Prostate gland (tissue), 2 donors: ENCODE measurements around the gene CACNA1D. TPM values are rescaled to one million over a fixed set of nuclear protein-coding genes. Genes with fewer than 3 reads are reported as not detected.

Experiments
- DNase-seq: peaks from one replicate; pipeline ENCODE4 v3.0.0-alpha.2; 2019; ENCODE audit warnings: low spot score
- H3K27ac ChIP-seq, 2 donors: fragments of 200-600 bp; sonication (generic); 2 replicates each; pipeline ENCODE4 v1.5.1; 2017 to 2019
- H3K27me3 ChIP-seq: fragments of 200-600 bp; sonication (generic); replicated peaks from 2 replicates; pipeline ENCODE4 v1.5.1; 2019; ENCODE audit not compliant: insufficient read depth
- H3K36me3 ChIP-seq, 2 donors: fragments of 200-600 bp; sonication (generic); 1 replicate in 1 of 2; 2 replicates in 1 of 2; pipeline versions ENCODE4 v1.5.1 to v1.8.1; 2017 to 2019
- H3K4me1 ChIP-seq: fragments of 200-600 bp; sonication (generic); replicated peaks from 2 replicates; pipeline ENCODE4 v1.5.1; 2019
- H3K4me3 ChIP-seq, 2 donors: fragments of 200-600 bp; sonication (generic); 2 replicates each; pipeline ENCODE4 v1.5.1; 2017 to 2019
- H3K9me3 ChIP-seq: fragments of 200-600 bp; sonication (generic); 2 replicates; pipeline ENCODE4 v1.5.1; 2017
- POLR2A ChIP-seq: fragments of 450-650 bp; IDR thresholded peaks from one replicate; pipeline ENCODE4 v1.6.1; 2016; ENCODE audit warnings: antibody characterized with exemption, mild to moderate bottlenecking
- POLR2AphosphoS5 ChIP-seq: sonication (generic); formaldehyde crosslinking; IDR thresholded peaks from one replicate; pipeline ENCODE4 v1.6.1; 2017; ENCODE audit warnings: antibody characterized with exemption
- WGBS: methylation state at CpG from one replicate; pipeline ENCODE4 v1.1.5; 2018; 5-methylcytosine and 5-hydroxymethylcytosine counted together
- intact Hi-C: fragments of 100-400 bp; cut with DNase I; formaldehyde crosslinking; loops from one replicate; pipeline ENCODE4 v1.14.2; 2022
- total RNA-seq, 2 donors: library from RNA; depleted of rRNA; stranded (reverse); fragments of >200 nt; gene quantifications; one replicate each; pipeline ENCODE4 v1.1.0, GENCODE V29; 2016
- TF ChIP-seq, protein P1 (sequence below), 4 experiments: fragments of 200-600 bp in 2 of 4; fragments of 450-650 bp in 2 of 4; sonication (generic) in 2 of 4; IDR thresholded peaks; 1 replicate in 3 of 4; 2 replicates in 1 of 4; pipeline ENCODE4 v1.5.1; 2016 to 2019; ENCODE audit warnings: antibody characterized with exemption in 4 of 4, mild to moderate bottlenecking in 2 of 4, moderate library complexity in 2 of 4

The CACNA1D gene
- total RNA-seq, 2 donors from 2014 or later, result 15.5 to 45.1 TPM

- Histone ChIP-seq H3K4me3 (no peak overlapping the region), H3K4me1 (no peaks in the 10 kb centered on the region), H3K27me3 (no peaks in the 10 kb centered on the region), H3K9me3 (no peaks in the 10 kb centered on the region), H3K27ac (no peak overlapping the region), H3K36me3 (no peaks in the 10 kb centered on the region)
- no peak for DNase-seq
- 81% methylated on average over 7 of the region's 7 CpGs for WGBS
- no peak for TF ChIP-seq POLR2AphosphoS5
- TF ChIP-seq, protein P1, sequence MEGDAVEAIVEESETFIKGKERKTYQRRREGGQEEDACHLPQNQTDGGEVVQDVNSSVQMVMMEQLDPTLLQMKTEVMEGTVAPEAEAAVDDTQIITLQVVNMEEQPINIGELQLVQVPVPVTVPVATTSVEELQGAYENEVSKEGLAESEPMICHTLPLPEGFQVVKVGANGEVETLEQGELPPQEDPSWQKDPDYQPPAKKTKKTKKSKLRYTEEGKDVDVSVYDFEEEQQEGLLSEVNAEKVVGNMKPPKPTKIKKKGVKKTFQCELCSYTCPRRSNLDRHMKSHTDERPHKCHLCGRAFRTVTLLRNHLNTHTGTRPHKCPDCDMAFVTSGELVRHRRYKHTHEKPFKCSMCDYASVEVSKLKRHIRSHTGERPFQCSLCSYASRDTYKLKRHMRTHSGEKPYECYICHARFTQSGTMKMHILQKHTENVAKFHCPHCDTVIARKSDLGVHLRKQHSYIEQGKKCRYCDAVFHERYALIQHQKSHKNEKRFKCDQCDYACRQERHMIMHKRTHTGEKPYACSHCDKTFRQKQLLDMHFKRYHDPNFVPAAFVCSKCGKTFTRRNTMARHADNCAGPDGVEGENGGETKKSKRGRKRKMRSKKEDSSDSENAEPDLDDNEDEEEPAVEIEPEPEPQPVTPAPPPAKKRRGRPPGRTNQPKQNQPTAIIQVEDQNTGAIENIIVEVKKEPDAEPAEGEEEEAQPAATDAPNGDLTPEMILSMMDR (IDR thresholded peaks at IDR 0.05), result no peak
- no peak for TF ChIP-seq POLR2A
- intact Hi-C loops, result no loop called here
Measured at GRCh38 chr3:53500165-53500777, 5.9 kb downstream of the CACNA1D start.

DNA sequence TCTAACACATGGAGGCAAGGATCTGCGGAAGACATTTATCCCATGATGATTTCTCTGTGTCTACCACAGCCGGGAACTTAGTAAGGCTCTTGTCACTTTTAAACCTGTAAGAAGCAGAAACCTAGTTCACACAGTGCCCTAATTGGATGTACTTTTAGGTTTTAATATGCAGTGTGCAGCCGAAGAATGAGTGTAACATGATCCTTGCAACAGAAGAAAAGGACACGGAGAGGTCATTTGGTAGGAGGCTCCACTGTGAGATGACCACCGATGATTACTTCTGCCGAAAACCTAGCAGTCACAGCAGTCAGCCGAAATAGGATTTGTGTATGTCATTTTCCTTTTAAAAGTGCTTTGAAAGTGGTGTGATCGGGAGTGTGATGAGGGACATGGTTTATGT lies 6.8 kb downstream of the CACNA1D start:
- no peaks in the 10 kb centered on the region for H3K36me3 ChIP-seq
- no peak for TF ChIP-seq POLR2A
- TF ChIP-seq POLR2AphosphoS5, result no peak
- TF ChIP-seq, protein P1 (IDR thresholded peaks at IDR 0.05), result no peak
- WGBS, result 59% methylated on average over 8 of the region's 8 CpGs
- no peaks in the 10 kb centered on the region for H3K27me3 ChIP-seq
- no peak overlapping the region for H3K27ac ChIP-seq
- DNase-seq, result no peak
- no peak overlapping the region for H3K4me3 ChIP-seq
- H3K4me1 ChIP-seq, result no peaks in the 10 kb centered on the region
- H3K9me3 ChIP-seq, result no peaks in the 10 kb centered on the region
- intact Hi-C loops, result no loop called here

DNA sequence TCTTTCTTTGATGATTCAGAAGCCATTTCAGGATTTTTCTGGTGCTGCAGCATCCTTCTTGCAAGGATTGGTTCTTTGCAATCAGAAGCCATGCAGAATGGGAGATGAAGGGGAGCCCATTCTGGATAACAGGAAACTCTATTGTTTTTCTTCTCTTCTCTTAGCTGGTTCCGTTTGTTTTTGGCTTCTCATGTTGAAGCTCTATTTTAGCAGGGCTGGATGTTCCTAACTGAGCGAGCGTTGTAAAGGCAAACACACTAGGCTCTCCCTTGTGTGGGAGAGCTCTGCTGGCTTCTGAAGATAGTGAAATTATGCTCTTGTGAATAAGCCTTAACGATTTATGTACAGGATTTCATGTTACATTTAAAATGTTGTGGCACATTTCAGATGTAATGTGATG lies 8.3 kb downstream of the CACNA1D start:
- Histone ChIP-seq H3K9me3 (no peaks in the 10 kb centered on the region), H3K4me3 (no peak overlapping the region), H3K36me3 (no peaks in the 10 kb centered on the region), H3K27ac (no peak overlapping the region), H3K4me1 (no peaks in the 10 kb centered on the region), H3K27me3 (no peaks in the 10 kb centered on the region)
- TF ChIP-seq POLR2AphosphoS5 (no peak), POLR2A (no peak)
- TF ChIP-seq, protein P1 (IDR thresholded peaks at IDR 0.05), result no peak
- DNase-seq, result no peak
- WGBS, result 48% methylated on average over 4 of the region's 4 CpGs
- intact Hi-C loops, result no loop called here

DNA sequence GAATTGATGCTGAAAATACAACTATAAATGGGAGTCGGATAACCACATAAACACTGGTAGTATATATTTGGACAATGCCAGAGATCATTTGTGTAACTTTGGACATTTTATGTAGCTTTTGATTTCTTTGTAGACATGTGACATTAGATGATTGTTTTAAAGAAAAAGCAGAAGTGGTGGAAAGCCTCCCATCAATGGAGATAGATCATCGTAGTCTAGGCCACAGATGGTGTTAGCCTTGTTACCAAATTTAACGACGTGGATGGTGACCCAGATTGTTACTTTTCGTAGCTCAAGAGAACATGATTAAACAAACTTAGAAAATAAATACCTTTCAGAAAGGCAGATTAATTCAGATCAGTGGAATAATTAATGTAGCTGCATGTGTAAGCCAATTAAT lies 8.8 kb downstream of the CACNA1D start:
- DNase-seq, result no peak
- intact Hi-C loops, result no loop called here
- Histone ChIP-seq H3K9me3 (no peaks in the 10 kb centered on the region), H3K36me3 (no peaks in the 10 kb centered on the region), H3K4me3 (no peak overlapping the region), H3K27me3 (no peaks in the 10 kb centered on the region), H3K27ac (no peak overlapping the region), H3K4me1 (no peaks in the 10 kb centered on the region)
- no peak for TF ChIP-seq POLR2AphosphoS5
- TF ChIP-seq POLR2A, result no peak
- TF ChIP-seq, protein P1 (IDR thresholded peaks at IDR 0.05), result no peak
- 78% methylated on average over 5 of the region's 5 CpGs for WGBS

DNA sequence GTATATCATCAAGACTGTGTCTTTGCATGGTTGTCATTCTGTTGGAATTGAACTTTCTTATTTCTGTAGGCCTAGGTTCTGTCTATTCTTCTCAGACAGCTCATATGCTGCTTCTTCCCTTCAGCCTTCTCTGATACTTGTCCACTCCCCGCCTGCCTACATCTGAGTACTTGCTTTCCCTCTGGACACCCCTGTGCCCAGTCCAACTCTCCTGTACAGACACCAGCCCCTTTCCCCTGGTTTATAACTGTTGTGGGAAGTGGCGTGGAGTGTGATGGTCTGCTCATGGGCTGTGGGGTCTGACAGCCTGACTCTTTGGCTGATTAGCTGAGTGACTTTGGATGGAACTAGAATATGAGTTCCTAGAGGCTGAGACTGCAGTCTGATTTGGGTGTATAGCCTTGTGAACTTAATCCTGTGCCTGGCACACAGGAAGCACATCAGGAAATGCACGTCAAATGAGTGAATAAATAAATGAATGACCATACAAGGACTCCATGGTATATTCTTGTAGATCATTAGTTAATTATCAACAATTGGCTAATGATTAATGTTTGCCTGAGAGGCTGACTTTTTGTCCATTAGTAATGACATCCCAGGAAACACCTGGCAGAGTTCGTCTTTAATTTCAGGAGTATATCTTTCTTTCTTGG lies 11.8 kb downstream of the CACNA1D start:
- DNase-seq, result no peak
- Histone ChIP-seq H3K36me3 (no peaks in the 10 kb centered on the region), H3K4me1 (no peaks in the 10 kb centered on the region), H3K4me3 (no peak overlapping the region), H3K27me3 (no peaks in the 10 kb centered on the region), H3K9me3 (no peaks in the 10 kb centered on the region), H3K27ac (no peak overlapping the region)
- 85% methylated on average over 4 of the region's 4 CpGs for WGBS
- intact Hi-C loops, result no loop called here
- no peak for TF ChIP-seq POLR2A
